ENCODE measurements around the gene CASTOR1. TPM values are rescaled to one million over a fixed set of nuclear protein-coding genes. Genes with fewer than 3 reads are reported as not detected.

The CASTOR1 gene
- polyA plus RNA-seq, 1 donor, result 8.3 TPM

DNA sequence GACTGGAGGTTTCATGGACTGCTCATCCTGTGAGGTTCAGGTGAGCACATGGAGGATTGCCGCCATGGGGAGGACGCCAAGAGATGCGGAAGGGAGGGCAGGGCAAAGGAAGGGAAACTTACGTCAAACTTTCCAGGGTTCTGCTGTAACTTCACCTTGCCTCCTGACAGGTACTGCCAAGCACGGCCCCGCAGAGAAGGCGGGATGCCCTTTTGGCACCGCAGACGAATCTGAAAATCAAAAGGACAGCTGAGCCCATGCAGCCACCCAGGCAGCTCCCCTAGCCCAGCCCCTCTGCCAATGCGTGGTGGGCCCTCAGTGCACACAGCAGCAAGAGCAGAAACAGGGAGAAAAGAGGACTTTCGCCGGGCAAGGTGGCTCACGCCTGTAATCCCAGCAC, 10.0 kb upstream of the CASTOR1 start:
- DNase-seq, result no peak

DNA sequence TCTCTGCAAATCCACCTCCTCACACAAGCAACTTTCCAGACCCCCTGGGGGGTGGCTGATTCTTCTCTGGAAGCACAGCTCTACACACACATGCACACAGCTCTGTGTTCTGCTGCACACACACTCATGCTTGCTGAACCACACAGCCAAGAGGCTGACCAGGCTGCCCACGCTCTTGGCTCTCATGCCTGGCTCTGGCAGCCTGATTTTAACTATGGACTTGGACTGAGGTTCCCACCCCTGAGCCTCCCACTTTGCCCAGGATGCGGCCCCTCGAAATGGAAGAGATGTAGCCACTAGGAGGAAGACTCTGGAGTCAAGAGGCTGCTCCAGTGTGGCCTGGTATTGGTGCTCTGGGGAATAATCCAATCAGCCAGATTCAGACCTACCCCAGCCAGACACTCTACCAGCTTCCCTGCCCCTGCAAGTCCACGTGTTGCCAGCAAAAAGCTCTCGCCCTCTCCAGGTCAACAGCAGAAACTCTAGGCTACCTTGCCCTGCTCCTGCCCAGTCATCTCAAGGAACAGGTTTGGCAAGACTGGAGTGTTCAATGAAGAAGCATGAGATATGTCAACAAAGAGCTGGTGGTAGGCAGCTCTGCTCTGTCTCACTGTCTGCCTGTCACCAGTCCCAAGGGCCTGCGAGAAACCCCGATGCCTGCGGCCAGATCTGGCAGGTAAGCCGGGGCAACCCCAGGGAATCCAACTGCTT, 8.8 kb upstream of the CASTOR1 start:
- no peak for DNase-seq

DNA sequence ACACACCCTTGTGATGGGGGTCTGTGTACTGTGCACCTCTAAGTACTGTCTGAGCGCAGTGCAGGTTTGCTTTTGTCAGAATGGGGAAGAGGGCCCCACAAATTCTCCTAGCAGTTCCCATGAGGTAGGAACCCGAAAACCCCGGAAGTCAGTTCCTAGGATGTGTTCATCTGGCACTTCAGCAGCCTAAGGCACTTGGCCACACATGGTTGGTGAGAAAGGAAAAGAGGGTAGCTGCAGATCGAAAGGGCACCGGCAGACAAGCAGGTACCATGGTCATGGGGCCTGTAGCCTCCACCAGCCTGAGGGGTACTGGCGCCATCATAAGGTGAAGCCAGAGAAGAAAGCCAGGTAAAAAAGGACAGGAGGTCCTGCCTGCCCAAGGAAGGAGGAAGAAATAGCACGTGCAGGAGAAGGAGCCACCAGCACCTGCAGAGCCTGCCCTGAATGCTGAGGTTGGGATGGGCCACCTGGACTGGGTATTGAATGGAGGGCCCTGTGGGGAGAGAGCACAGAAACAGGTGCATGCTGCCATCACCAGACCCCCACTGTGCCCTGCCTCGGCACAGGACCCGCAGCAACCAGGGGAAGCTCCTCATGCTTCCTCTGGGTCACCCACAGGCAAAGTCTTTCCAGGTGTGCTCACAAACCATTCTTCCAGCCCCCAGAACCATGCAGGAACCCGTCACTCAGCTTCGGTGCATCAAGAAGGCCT, 8.1 kb upstream of the CASTOR1 start:
- no peak for DNase-seq

DNA sequence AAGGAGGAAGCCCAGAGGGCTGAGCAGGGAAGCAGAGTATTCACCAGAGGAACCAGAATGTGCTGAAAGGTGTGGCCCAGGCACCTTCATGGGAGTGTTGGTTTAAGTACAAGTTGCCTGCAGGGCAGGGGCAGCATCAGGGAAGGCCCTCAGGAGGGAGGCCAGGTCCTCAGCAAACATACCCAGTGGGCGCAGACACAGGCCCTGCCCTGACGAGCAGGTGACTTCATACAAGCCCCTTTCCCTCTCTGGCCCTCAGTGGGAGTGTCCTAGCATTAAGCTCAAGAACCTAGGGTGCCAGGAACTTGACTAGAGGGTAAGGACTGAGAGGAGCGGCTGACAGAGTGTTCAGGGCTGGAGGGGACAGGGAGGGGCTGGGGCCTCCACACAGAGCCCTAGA, 7.5 kb upstream of the CASTOR1 start:
- no peak for DNase-seq

DNA sequence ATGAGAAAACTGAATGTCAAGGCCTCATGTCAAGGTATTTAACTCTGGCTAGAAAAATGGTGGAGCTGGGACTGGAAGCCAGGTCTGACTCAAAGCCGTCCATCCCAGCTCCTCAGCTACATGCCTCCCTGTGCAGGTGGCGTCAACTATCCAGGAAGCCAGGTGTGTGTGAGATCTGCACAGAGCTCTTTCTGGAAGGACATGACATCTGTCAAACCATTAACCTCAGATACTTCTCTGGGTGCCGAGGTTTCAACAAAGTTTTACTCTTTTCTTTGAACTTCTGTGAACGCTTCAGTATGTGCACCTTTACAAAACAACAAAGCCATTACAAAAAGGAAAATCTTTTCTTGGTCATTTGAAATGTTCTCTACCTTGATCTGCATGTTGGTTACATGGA, 7.0 kb upstream of the CASTOR1 start:
- no peak for DNase-seq

DNA sequence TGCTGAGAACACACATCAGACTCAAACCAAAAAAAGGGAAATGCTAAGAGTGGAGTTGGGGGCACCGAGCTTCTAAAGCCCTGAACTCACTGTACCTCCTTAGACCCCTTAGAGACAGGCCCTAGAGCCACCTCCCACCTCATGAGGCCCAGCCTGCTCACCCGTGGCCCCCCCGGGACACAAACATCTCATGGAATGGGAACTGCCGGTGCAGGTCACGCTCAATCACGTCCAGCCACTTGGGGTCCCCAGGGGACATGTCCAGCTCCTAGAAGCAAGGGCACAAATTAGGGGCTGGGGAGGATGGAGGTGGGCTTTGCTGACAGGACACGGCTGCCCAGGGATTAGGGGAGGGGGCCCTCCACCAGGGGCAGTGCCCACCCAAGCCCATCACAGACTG, 6.3 kb upstream of the CASTOR1 start:
- DNase-seq, result no peak

DNA sequence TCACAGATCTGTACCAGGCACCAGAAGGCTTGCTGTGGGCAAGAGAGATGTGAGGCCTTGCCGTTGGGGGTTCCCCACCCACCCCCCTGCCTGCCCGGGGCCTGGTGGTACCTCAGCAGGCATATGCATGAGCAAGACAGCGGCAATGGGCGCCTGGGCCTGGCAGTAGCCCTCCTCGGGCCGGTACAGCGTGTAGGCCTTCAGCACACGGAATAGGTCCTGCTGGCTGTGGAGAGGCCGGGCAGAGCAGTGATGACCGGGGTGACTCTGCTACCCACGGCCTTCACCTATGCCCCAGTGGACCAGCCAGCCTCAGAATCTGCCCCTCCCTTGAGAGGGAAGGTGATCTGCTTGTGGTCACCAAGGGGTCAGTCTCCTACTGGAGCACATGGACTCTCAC, 5.5 kb upstream of the CASTOR1 start:
- DNase-seq, result no peak

DNA sequence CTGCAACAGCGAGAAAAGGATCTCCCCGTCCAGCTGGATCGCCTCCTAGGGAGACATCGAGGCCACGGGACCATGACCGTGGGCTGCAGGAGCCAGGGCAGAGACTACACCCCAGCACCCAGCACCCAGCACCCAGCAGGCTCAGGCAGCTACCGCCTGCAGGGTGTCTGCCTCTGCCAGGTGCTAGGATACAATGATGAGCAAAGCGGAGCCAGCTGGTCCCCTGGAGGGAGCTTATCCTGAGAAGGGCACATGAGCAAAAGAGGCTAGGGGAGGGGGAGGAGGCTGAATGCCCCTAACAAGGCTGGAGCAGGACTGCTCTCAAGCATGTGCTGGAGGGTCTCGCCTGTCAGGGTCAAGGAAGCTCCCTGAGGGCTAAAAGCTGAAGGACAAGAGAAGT, 4.8 kb upstream of the CASTOR1 start:
- DNase-seq, result no peak

DNA sequence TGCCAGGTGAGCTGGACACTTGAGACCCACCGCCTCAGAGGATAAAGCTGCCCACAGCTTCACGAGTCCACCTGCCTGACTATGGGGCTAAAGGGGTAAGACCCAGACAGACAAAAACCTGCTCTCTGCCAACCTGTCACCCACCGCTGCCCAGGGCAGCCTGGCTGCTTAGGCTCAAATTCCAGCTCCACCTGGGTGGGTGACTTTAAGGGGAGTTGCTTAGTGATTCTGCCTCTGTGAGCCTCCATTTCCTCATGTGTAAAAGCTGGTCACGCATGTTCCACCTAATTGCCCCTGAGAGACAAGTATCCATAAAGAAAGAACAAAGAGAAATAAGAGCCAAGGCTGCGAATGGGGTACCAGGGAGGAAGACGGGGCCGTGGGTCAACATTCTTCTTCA, 3.7 kb upstream of the CASTOR1 start:
- no peak for DNase-seq

DNA sequence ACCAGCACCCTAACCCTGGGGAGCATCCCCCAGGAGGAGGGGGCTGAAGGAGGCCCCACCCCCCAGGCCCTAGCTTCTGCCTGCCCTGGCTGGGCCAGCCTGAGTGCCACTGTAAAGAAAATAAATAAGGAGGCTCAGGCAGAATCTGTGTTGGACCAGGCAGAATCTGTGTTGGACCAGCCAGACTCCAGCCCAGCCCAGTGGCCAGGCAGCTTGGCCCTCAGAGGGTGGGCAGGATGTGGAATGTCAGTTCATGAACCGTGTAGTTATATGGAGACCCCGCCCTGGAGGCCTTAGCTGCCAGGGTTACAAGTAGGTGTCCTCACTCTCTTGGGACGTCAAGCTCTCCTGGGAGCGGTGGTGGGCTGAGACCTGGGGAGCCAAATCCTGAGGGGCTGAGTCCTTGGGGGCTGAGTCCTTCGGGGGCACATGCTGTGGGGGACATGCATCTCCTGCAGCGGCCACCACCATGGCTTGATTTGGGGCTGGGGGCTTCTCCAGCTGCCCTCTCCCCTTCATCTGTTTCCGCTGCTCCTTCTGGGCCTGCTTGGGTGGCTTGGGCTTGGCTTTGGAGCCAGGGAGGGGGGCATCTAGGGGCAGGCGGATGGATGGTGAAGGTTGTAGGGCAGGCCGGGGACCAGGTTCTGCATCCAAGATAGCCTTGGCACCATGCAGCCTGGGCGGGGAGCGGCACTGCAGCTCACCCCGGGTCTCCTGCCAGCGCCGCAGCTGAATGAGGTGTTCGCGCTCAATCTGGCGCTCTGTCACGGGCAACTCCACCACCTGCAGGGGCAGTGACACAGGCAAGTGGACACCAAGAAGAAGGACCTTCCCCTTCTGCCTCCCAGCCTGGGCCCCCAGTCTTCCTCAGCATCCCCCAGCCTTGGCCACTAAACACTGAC, 3.0 kb upstream of the CASTOR1 start:
- no peak for DNase-seq

DNA sequence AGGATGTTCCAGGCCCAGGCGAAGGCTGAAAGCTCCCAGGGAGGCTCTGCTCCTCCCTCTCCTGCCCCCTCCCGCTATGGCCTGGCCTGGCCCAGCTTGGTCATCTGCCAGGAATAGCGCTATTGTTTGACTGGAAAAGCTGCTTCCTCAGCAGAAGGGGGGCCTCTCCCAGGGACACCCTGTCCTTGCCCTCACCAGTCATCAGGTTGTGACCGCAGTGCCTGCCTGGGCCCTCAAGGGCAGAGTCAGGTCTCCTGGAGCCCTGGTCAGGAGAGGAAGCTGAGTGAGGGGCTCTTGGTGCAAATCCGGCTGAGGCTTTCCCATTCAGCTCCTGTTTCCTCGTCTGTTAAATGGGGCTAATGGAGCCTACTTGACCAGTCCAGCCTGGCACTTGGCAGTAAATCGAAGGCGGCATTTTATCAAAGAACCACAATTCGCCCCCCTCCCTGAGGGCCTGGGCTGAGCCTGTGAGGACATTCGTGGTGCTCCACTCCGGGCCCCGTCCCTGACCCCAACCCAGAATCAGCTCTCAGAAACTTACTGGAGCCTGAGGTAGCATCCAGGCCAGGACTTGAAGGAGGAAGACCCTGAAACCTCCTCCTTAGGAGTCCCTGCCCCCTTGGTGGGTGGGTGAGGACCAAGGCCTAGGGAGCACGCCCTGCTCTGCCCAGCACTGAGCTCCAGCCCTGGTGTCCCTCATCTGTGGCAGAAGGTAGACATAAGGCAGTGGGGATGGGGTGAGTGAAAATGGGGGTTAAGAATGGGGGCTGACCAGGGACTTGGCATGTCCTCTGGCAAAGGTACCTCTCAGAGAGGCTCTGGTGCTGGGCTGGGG, 2.0 kb upstream of the CASTOR1 start:
- no peak for DNase-seq

DNA sequence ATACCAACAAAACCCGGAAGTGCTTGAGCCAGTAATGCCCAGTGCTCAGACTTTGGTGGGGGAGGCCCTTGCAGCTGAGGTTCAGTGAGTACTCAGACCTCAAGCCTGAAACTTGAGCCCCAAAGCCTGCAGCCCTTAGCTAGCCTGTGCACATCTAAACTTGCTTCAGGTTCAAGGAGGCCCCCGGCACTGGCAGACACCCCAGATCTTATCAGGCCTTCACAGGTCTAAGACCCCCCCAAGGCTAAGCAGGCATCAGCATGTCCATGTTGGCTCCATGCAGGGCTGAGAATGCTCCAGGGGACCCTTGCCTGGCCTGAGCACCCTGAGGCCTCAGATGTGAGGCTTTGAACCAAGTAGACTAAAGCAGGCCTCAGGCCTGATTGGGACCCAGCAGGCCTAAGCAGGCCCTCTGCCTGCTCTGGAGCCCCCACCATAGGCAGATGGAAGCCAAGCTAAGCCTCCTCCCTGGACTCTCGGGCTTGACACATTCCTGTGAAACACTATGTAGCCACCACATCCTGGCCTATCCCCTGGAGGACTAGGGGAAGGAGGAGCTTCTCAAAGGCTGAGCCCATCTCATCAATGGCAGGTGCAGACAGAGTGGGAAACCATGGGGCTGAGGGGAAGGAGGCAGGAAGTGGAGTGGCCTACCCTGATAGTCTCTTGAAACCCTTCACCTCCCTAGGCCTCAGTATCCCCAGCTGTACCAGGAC, 1.2 kb upstream of the CASTOR1 start:
- DNase-seq, result no peak

DNA sequence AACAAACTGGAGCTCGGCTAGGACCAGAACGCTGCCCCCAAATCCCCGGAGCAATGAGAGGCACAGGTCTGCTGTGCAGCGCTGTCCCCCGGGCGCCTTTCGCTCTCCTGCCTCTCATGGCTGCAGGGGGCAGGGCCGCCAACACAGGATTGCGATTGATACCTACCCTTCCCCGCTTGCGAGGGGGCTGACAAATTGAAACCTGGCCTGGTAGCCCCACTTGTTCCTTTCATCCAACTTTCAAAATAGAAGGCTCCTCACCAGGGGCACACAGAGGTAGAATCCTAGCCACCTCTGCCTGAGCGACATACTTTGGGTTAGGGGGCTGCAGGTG, 642 bp upstream of the CASTOR1 start:
- no peak for DNase-seq

DNA sequence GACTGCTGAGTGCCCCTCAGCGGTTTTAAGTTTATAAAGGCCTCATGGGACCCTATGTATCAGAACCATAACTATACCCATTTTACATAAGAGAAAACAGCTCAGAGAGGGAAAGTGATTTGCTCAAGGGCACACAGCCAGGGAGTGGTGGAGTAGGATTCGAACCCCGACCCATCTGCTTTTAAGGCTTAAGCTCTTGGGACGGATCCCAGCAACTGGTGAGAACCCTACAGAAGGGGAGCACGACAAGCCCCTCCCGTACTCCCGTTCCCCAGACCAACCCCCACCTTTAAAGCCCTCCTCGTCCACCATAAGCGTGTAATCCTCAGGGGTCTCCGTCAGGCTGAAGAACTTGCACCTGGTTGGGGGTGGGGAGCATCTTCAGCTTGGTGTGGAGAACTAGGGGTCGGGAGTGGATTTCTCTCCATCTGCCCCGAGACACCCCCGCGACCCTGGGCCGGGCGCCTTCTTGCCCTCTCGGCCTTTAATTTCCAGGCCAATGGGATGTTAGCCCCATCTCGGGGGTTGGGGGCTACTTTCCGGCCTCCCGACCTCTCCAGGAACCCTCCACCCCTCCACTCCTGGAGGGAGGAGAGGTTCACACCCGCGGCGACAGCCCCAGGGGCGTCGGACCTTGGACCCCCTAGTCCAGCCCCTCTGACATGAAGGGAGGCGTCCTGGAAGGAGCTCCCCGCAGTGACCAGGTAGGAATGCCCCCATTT, 725 bp downstream of the CASTOR1 start:
- no peak for DNase-seq

DNA sequence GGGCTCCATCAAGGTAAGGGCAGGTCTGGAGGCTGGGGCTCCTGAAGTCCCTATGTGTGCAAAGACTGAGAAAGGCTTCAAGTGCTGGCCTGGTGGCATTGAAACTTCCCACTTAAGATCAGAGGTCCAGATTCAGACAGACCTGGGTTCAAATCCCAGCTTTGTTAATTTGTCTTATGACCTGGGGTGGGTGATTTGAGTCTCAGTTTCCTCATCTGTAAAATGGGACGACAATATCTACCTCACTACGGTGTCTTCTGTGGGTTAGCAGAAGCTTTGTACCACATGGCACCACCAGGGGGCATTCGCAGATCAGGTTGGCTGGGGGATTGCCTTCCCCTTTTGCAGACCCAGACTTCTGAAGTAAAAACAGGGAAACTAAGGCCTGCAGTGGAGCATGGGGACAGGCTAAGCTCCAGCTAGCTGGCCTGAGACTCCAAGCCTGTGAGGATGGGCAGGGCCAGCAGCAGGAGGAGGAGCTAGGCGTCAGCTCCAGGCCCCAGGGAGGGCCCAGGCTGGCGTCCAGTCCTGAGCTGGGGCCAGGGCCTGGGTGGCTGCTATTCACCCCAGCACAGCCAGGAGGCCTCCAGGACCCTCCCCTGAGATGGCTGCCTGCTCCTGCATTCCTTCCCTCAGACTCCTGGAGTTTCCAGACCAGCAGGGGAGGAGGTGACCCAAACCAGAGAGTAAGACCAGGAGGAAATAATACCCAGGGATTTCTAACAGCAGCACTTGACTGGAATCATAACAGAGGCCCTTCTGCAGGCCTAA, 1.5 kb downstream of the CASTOR1 start:
- DNase-seq, result peak; percentile 76

DNA sequence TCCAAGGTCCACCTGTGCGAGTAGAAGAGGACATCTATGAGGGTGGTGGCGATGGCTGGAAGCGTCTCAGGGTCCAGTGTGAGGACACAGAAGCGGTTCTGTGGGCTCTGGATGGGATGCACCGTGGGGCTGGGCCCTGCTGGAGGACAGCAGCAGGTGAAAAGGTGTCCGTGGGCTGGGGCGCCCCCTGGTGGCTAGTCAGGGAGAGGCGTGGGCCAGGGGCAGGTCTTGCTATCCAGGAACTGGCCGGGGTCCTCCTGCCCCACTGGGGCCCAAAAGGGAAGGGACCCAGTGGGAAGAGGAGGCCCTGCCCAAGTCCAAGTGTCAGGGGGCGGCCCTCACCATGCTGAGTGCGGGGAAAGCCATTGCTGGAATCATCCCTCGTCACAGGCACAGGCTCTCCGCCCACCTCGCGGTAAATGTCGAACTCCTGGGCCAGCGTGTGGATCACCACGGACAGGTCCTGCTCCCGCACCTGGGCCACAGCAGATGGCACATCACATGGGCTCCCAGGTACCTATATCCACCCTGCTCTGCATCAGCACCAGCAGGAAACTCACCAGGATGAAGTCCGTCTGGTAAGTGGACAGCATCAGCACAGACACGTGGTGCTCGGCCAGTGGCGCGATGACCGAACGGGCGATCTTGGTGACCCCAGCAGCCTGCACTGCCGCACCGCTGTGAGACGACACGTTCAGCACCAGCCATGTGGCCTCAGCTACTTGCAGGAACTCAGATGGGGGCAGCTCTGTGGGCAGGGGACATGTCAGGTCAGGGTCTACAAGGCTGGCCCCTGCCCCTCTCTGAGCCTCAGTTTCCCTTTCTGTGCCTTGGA, 2.3 kb downstream of the CASTOR1 start:
- DNase-seq, result no peak

DNA sequence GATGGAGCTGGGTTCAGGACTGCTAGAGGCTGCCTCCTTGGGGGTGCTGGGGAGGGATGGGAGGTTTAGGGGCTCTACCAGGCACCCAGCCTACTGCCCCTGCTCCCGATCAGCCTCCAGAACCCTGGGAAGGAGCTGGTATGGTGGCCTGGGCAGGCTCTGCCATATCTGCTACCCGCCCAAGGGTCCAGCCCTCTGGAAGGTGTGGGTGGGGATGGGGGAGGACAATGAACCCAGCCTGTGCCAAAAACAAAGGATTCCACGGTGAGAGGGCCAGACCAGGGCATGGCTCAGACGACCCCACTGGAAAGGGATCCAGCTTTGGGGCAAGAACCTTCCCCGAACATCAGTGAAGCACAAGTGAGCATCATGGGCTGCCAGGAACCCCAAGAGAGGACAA, 3.0 kb downstream of the CASTOR1 start:
- no peak for DNase-seq

DNA sequence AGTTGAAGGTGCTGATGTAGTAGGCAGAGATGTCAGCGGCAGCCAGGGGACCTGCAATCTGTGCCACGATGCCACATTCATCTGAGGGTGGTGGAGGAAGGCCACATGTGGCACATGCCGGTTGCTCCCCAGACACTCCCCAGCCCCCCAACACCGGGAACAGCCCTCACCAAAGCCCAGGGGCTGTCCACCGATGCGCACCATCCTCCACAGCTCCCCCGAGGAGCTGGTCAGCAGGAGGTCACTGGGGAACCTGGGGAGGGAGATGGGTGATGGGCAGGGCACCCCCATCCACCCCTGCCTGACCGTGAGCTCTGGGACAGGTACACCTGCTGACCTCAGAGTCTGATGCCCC, 3.5 kb downstream of the CASTOR1 start:
- no peak for DNase-seq

DNA sequence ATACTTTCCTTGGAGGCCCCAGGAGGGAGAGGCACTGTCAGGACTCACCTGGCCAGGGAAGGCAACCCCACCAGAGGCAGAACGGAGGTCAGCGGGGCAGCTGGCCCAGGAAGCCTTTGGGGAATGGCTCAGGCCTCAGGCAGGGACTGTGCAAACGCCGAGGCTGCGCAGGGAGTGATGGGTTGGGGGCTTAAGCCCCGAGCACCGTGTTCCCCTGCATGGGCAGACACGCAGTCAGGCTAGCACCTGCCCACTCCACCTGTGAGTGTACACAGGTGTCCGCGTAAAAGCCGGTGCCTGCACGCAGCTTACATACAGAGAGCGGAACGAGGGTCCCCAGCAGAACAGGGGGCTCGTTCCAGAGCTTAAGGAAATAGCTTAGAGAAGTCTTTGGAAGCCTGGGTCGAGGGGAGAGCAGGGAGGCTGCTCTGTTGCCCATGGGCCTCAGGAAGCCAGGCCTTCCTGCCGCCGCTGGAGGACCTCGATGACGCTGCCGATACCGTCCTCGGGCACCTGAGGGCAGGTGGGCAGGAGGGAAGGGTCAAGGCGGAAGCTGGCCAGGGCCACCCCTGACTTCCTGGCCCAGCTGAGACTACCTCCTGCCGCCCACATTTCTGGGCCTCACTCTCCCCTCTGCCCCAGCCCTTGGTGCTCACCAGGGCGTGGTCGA, 4.0 kb downstream of the CASTOR1 start:
- no peak for DNase-seq

Measured in left kidney (tissue), 2 donors.